ENCODE results near the gene MTNR1B. TPM values are rescaled to one million over a fixed set of nuclear protein-coding genes. Genes with fewer than 3 reads are reported as not detected.

MTNR1B gene
- polyA plus RNA-seq, 2 donors = not detected

- H3K4me1 ChIP-seq (ENCODE audit: control insufficient read depth in 2 of 2, insufficient read depth in 2 of 2, low read length in 1 of 2) = peaks cover 0 to under 1% of the 10 kb centered on the region in 2 donors
- no peak overlapping the region for H3K4me3 ChIP-seq (ENCODE audit: low read depth in 1 of 2, low read length in 2 of 2)
- no peaks in the 10 kb centered on the region for H3K9me3 ChIP-seq (ENCODE audit: control insufficient read depth in 2 of 2, insufficient read depth in 1 of 2, low read depth in 1 of 2, low read length in 1 of 2)
- no peaks in the 10 kb centered on the region for H3K36me3 ChIP-seq (ENCODE audit: control insufficient read depth in 2 of 2, insufficient read depth in 2 of 2, low read length in 1 of 2)
- no peak overlapping the region for H3K27ac ChIP-seq (ENCODE audit: low read depth in 2 of 2, low read length in 1 of 2)
- no peaks in the 10 kb centered on the region for H3K27me3 ChIP-seq (ENCODE audit: control insufficient read depth in 1 of 2, insufficient read depth in 2 of 2, low read length in 2 of 2)
- 69 to 75% methylated on average over 3 of the region's 3 CpGs for WGBS, 2 donors
Measured at GRCh38 chr11:93025558-93026255, 56.3 kb downstream of the MTNR1B start.

GRCh38 chr11:93028960-93029522 is 59.6 kb downstream of the MTNR1B start:
- Histone ChIP-seq H3K36me3 (ENCODE audit: control insufficient read depth in 2 of 2, insufficient read depth in 2 of 2, low read length in 1 of 2) (no peaks in the 10 kb centered on the region), H3K4me1 (ENCODE audit: control insufficient read depth in 2 of 2, insufficient read depth in 2 of 2, low read length in 1 of 2) (no peaks in the 10 kb centered on the region), H3K27me3 (ENCODE audit: control insufficient read depth in 1 of 2, insufficient read depth in 2 of 2, low read length in 2 of 2) (no peaks in the 10 kb centered on the region), H3K9me3 (ENCODE audit: control insufficient read depth in 2 of 2, insufficient read depth in 1 of 2, low read depth in 1 of 2, low read length in 1 of 2) (no peaks in the 10 kb centered on the region), H3K4me3 (ENCODE audit: low read depth in 1 of 2, low read length in 2 of 2) (no peak overlapping the region), H3K27ac (ENCODE audit: low read depth in 2 of 2, low read length in 1 of 2) (no peak overlapping the region)
- WGBS, 2 donors = 60 to 62% methylated on average over 6 of the region's 6 CpGs

GRCh38 chr11:93031386-93031785 is 61.9 kb downstream of the MTNR1B start:
- H3K27me3 ChIP-seq (ENCODE audit: control insufficient read depth in 1 of 2, insufficient read depth in 2 of 2, low read length in 2 of 2) = no peaks in the 10 kb centered on the region
- no peaks in the 10 kb centered on the region for H3K9me3 ChIP-seq (ENCODE audit: control insufficient read depth in 2 of 2, insufficient read depth in 1 of 2, low read depth in 1 of 2, low read length in 1 of 2)
- H3K4me3 ChIP-seq (ENCODE audit: low read depth in 1 of 2, low read length in 2 of 2) = no peak overlapping the region
- WGBS, 2 donors = 82 to 85% methylated on average over 8 of the region's 8 CpGs
- H3K4me1 ChIP-seq (ENCODE audit: control insufficient read depth in 2 of 2, insufficient read depth in 2 of 2, low read length in 1 of 2) = no peaks in the 10 kb centered on the region
- H3K36me3 ChIP-seq (ENCODE audit: control insufficient read depth in 2 of 2, insufficient read depth in 2 of 2, low read length in 1 of 2) = no peaks in the 10 kb centered on the region
- no peak overlapping the region for H3K27ac ChIP-seq (ENCODE audit: low read depth in 2 of 2, low read length in 1 of 2)

Other genes starting within 250 kb of the MTNR1B start
- 1 to 10 TPM; 2.5 to 2.7 TPM for gene SLC36A4, start 228.3 kb downstream of the MTNR1B start, polyA plus RNA-seq